ENCODE results near the gene TRIM49B.
"Not testable (repeated sequence)": the region's sequence is repeated elsewhere in the genome, so short reads cannot be mapped to it uniquely, and the experiment has no call there.

The TRIM49B gene, protein sequence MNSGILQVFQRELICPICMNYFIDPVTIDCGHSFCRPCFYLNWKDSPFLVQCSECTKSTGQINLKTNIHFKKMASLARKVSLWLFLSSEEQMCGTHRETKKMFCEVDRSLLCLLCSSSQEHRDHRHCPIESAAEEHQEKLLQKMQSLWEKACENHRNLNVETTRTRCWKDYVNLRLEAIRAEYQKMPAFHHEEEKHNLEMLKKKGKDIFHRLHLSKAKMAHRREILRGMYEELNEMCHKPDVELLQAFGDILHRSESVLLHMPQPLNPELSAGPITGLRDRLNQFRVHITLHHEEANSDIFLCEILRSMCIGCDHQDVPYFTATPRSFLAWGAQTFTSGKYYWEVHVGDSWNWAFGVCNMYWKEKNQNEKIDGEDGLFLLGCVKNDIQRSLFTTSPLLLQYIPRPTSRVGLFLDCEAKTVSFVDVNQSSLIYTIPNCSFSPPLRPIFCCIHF

GRCh38 chr11:49028523-49028922, at the start of gene TRIM49B:
Gene TRIM49B, plus strand, starts transcription at chr11:49028823. Its CDS starts 2,777 bp downstream, at chr11:49031600.
- not testable (repeated sequence) for DNase-seq

DNA sequence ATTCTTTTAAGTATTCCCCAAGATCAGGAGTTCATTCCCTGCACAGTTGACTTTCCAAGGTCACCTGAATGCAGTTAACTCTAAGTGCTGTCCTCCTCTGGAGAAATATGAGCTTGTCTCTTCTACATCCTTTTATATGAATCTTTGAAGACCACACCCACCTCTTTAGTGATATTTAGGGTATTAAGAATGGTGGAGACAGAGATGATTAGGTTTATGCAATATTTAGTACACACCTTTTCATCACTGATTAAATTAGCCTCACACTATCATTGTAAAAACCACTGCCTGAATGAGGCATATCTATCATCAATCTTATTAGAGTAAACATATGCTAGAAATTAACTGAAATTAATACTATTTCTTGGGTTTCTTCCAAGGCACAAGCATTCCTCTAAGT, 44.8 kb upstream of the TRIM49B start, which contains the start of gene TRIM51G:
Gene TRIM51G (minus strand): TSS at position 101 of the 400 bp plus-strand sequence. CDS start 2,190 bp downstream, outside the sequence.
- DNase-seq, result not testable (repeated sequence)

DNA sequence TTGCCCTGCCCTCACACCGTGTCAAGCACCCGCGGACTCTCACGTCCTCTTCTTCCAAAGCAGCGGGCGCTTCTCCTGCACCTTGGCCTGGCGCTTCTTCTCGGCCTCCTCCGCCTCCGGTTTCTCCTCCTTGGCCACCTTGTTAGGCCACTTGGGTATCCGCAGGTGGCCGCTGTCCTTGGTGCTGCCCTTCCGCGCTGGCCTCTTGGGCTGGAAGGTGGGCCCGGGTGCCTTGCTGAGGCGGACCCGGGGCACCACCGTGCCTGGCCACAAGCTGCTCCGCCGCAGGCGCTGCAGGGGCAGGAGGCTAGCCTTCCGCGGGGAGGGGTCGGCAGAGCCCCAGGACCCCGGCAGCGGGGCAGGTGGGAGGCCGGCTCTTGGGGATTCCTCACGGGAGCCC, 19.6 kb downstream of the TRIM49B start:
- not testable (repeated sequence) for DNase-seq

DNA sequence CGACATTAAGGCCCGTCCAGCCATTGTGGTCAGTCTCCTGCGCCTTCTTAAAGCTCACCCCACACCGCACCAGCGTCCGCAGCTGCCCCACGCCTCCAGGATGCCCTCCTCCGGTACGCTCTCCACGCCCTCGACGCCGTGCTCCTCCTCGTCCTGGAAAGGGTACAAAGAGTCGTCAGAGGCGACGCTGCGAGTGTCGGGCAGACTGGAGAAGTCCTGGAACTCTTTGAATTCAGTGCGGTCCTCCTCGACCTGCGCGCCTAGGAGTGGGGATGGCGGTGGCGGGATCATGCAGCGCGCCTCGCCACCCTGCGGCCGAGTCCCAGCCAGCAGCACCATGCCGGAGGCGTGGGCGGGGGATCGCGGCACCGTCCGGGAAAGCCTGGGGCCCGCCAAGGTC, 21.2 kb downstream of the TRIM49B start:
- DNase-seq, result not testable (repeated sequence)

DNA sequence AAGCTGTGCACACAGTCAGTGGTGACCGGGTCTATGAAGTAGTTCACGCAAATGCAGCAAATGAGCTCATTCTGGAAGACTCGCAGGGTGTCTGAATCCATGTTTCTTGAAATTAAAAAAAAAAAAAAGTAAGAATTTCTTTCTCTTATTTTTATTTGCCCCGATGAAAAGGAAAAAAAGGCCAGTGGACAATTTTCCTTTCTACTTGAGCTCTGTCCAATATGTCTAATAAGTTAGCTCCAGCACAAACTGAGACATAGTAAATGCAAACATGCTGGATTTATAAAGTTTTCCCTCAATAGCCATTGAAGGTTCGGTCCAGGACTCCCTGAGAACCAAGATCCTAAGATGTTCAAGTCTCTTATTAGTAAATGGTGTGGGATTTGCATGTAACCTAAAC, 30.4 kb downstream of the TRIM49B start, which contains the start of gene TRIM64C:
Gene TRIM64C (minus strand): TSS at position 101 of the 400 bp plus-strand sequence. CDS start 0 bp downstream, at position 101.
- not testable (repeated sequence) for DNase-seq

GRCh38 chr11:49069897-49070296, 41.3 kb downstream of the TRIM49B start:
- not testable (repeated sequence) for DNase-seq

All from DMS79 treated with DMSO at 0.1 percent for 48 hours (cell line).